SIG-M5 (cell line): ENCODE measurements around the gene WDR35.

Experiments
- DNase-seq: peaks from one replicate; lab custom pipeline; 2025; lab: John Stamatoyannopoulos, UW

Gene WDR35

DNA sequence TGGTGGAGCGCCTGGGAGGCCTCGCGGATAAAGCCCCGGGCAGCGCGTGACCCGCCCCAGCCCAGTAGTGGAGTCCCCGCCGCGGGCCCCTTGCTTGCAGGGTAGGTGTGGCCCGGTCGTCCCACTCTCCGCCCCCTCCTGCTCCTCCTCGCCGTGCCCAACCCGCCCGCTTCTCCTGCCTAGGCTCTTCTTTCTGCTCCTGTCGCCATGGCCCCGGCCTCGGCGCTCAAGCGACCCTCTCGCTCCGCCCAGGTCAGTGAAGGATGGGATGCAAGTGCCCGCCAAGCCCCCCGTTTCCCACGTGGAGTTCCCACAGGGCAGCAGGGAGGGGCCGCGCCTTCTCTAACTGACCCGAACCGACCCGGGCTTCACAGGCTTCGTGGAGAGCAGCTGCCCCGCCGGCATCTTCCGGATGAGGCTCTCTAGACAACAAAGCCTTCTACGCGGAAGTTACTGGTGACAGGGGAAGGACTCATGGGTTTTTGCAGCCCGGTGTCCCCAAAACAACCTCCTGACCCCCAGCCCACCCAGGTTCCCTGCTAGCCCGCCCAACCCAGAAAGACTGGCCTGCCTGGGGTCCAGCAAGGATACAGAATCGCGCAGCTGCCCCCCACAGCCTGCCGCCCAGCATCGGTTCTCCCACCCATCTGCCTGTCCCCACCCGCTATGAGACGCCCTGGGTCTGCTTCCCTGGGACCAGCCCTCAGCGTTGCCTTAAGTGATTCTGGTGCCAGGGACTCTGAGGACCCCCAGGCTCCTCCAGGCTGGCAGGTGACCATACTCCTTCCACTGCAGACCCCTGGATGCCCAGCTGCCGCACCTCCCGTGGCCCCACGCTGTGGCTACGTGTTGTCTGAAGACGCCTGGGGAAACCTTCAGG, 121.0 kb downstream of the WDR35 start:
- DNase-seq: no peak

DNA sequence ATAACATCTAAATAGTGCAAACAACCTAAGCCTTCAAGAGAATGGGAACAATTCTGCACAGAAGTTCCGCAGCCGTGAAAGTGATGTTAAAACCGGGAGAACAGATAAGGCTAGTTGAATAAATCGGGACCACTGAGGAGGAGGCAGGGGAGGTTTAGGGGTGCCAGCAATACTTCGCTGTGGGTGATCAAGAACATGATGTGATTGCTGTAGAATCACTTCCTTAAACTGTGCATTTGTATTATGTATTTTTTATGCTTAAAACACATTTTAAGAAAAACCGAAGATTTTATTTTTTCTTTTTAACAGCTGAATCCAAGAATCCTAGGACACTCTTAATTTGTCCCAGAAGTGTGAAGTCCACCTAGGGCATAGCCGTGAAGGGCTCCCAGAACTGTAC, 121.7 kb downstream of the WDR35 start:
- no peak for DNase-seq

DNA sequence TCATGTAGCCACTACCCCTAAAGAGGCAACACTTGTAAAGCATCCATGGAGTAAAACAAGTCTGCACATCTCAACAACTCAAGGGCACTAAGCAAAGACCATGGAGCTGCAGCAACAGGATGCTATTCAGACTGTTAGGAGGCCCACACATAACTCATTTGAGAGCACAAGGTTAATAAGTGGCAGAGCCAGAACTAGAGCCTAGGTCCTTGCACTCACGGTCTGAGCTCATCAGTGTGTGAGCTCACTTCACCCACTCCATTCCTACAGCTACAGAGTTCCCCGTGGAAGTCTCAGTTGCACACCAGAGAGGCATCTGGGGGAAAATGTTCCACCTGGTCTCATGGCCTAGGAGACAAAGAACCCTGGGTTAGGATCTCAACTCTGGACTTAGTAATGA, 123.1 kb downstream of the WDR35 start:
- DNase-seq: no peak

DNA sequence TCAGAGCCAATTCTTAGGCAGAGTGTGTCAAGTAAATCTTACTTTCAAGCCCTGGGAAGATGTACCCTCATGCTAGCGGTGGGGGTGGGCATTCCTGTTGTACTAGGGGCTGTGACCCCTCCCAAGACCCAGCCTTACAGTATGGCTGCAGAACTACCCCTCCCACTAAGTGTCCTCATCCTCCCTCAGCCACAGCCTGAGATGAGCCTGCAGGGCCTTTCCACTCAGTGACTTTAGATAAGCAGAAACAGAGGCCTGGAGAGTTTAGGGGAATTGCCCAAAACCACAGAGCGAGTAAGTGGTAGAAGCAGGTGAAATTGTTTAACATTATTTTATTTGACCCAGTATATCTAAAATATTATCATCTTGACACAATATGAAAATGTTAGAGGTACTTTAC, 124.8 kb downstream of the WDR35 start:
- no peak for DNase-seq

DNA sequence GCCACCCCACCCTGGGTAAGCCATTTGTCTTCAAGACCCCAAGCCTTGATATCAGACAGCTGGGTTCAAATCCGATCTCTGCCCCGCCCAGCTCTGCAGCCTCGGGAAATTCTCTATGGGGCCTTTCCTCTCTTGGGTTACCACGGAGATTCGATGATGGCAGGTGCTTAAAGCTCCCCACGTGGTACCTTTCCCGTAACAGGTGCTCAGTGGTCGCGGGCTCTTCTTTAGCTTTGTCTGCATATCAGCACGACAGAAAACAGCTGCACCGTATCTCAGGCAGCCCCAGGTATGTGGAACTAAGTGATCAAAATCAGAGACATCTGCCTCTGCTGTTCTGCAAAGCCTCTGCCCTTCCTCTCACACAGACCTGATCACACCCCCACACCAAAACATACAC, 125.5 kb downstream of the WDR35 start:
- no peak for DNase-seq

DNA sequence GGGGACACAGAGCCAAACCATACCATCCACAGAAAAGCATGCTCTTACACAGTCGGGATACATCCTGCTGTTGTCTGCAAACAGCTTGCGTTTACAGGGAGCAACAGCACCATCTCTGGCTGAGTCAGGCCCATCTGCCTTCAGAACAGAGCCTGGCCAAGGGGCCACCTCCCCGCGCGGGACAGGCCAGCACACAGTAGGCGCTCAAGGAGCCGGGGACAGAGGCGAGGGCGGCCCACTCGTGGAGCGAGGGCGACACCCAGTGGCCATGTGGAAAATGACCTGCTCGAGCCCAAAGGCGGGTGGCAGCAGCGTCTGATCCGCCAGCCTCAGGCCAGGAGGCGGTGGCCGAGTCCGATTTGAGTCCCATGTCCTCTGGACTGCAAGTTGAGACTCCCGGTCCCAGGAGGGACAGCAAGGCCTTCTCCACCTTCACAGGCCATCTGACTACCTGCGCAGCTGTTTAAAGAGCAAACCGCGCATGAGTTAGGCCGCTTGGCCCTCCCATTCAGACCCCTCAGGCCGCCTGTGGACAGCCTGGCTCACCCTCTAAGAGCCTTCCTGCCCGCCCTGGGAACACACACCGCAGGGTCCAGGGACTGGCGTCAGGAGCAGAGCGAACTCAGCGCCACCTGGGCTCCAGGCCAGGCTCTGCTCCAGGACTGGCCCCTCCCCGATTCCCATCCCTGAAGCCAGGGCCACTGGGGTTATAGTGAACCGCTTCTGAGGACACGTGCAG, 126.4 kb downstream of the WDR35 start:
- DNase-seq: no peak

DNA sequence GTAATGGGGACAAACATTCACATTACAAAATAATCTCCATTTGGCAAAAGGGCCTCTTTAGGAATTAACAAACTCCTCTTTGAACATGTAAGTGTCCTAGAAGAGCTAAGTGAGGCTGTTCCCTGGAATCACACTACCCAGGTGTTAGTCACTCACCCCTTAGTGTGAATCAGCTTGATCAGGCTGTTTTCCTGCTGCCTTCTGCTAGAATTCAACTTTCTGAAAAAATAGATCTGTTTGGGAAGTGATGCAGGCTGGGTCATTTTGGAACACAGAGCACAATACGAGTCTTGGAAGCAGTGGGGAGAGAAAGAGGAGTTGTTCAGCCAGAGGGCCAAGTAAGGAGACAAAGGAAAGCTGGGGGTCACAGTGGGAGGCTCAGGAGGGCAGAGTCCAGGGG, 128.1 kb downstream of the WDR35 start:
- DNase-seq: no peak
